GM18951 (cell line): ENCODE results near the gene TPH1.

ENCODE experiments used
- POLR2A ChIP-seq: IDR thresholded peaks from 4 replicates; pipeline ENCODE4 v1.6.1; 2011; ENCODE audit warnings: mild to moderate bottlenecking; ENCODE audit not compliant: insufficient read length, insufficient read depth; ENCODE audit errors: extremely low read depth
- in situ Hi-C: fragments of 300-500 bp; cut with MboI; formaldehyde crosslinking; loops from one replicate; pipeline ENCODE4 v1.12.0; 2022; ENCODE audit warnings: low sequenced_read_pairs, mixed read lengths, inconsistent platforms; ENCODE audit not compliant: unreplicated experiment

TPH1 gene

DNA sequence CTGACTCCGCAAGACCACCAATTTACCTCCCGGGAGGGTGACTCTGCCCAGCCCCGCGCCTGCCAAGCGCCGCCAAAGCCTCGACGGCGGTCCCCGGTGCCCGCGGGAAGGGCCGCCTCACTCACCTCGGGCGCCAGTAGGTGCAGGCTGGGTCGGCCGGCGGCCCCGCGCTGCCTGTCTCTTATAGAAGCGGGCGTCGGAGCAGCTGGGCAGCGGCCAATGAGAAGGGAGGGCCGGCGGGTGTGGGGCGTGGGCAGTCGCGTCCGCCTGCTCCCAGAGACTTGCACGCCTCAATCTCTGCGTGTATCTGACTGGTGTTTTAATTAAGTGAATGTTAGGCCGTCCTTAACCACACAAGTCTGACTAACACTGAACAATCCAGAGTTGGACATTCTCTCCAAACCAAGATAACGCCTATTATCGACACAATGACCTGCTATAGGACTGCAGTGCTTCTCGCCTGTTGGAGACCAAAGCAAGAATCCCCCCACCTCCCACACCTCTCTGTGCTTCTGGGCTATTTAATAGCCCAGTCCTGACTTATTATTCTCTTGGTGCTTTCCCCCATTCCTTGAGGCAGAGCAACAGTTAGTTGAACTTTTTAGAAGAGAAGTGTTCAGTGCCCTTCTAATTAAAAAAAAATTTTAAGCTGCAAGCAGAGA, at the start of gene TPH1:
TPH1 (minus strand) TSS at position 154 of the 662 bp plus-strand sequence. CDS start 5,507 bp downstream, outside the sequence.
- no peak for TF ChIP-seq POLR2A

DNA sequence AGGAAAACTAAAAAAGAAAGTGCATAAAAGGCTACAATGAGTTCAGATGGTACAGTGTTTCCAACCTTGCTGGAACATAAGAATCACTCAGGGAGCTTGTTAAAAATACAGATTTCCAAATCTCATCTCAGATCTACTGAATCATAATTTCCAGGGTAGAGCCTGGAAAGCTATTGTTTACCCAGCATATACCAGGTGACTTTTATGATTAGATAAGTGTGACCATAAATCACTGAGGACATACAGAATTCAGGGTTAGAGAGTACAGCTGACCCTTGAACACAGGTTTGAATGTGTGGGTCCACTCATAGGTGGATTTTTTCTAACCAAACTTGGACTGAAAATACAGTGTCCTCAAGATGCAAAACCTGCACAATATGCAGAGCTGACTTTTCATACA, 47.9 kb upstream of the TPH1 start:
- TF ChIP-seq POLR2A, result no peak
- in situ Hi-C loops, result no loop called here

More for the DNA sequence above, at the start of gene TPH1:
- in situ Hi-C loops, result no loop called here

DNA sequence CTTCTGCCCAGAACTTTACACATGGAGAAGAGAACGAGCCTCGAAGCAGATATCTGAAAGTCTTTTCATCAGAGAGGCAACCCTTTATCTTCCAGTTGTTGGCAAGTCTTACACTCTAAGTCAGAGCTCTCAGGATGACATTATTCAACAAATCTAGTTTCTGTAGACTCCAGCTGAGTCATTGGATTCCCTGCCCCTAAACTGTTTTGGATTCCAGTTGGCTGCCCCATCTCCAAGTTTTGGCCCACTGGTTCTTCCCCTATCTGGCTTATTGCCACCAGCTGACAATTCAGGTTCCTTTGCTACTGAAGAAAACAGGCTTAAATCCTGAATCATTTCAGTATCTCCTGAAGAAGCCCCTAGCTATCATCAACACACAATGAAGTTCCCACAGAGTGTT, 45.7 kb upstream of the TPH1 start:
- TF ChIP-seq POLR2A, result no peak

DNA sequence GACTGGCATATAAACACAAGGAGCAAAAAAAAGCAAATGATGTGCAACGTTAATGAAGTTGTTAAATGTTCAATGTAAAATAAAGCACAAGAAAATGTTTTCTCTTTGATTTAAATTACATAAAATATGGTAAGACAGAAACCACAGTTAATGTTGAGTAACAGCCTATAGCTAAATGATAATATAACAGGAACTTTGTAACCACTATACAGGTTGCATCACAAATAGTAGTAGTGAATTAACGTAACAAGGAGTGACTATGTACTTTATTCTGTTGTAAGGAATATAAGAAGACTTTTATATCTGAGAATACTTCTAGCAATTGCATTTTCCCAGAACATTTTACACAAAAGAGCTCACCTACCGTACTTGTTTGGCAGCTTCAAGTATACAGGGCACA, 42.9 kb upstream of the TPH1 start:
- in situ Hi-C loops, result no loop called here
- no peak for TF ChIP-seq POLR2A

More for the DNA sequence above, 45.7 kb upstream of the TPH1 start:
- in situ Hi-C loops, result no loop called here

DNA sequence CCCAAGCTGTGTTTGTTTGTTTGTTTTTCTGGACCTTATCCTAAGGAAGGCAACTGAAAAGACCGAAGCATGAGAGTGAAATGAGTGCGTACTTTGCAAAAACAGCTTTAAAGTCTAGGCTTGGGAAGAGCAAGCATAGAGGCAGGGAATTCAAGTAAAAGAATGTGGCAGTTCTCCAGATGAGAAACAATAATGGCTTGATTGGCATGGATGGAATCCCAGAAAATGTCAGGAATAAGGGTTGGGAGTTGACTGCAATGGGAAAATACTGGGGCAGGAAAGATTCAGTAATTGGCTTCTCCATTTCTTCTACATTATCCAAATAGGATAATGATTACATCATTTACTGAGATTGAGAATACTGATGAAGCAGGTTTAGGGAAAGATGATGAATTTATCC, 42.3 kb upstream of the TPH1 start:
- no peak for TF ChIP-seq POLR2A

DNA sequence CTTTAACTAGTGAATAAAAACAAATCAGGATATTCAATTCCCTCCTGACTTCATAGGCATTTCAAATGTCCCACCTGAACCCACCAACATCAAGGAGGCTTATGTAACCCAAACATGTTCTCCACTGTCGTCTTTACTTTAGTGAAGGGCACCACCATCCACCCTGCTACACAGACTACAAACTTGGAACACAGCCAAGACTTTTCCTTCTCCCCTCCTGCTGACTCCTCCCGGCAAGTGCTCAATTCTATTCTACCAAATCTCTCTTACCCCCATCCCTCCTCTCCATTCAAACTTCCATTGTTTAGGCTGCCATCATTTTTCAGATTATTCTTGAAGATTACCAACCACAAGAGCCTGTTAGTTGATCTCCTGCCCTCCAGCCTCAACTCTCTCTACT, 35.5 kb upstream of the TPH1 start:
- no peak for TF ChIP-seq POLR2A
- in situ Hi-C loops, result no loop called here

More for the DNA sequence above, 42.3 kb upstream of the TPH1 start:
- in situ Hi-C loops, result no loop called here

DNA sequence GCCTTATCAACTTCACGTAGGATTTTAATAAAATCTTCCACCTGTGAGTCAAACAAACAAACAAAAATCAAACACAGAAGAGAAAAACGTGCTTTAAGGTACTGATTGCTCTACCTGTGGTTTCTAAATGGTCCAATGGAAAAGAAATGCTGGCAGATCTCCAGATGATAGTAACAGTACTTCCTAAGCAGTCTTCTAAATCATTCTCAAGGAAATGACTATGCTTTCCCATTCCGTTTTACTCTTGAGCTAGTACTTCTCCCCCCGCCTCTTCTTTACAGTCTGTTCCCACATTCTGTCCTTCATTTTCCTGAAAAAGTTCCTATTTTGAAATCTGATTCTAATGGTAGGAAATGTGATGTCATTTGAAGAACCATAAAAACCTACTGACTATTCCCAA, 34.4 kb upstream of the TPH1 start:
- no peak for TF ChIP-seq POLR2A
- in situ Hi-C loops, result no loop called here

DNA sequence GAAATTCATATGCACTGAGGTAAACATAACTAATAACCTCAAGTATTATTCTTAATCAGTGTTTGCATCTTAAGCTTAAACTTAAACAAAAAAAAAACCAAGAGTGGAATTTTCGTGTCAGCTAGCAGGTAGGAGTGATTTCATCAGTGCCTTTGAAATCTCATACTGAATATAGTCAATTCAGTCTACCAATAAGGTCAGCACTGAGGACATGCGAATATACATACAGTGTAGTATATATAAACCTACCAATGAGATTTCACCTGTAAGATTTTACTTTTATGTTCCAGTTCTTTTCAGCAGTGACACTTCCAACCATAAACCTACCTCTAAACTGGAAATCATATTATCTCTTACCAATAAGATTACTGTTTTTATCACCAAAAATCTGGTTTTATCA, 32.8 kb upstream of the TPH1 start:
- no peak for TF ChIP-seq POLR2A
- in situ Hi-C loops, result no loop called here

DNA sequence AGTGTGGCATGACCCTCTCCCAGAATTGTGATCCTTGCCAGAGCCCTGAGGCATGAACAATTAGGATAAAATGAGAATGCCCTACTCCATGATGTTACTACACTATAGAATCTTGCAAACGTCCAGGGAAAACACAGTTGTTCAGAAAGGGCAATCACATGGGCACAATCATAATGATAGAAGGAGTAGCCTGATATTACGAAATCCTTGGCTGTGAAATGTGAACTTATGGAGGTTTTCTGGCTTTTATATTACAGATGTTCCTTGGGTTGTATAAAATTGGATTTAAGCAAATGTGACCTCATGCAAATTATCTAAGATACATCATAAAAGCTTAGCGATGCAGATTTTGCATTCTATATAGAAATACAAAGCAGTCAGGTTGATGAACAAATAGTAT, 29.4 kb upstream of the TPH1 start:
- in situ Hi-C loops, result no loop called here
- no peak for TF ChIP-seq POLR2A

DNA sequence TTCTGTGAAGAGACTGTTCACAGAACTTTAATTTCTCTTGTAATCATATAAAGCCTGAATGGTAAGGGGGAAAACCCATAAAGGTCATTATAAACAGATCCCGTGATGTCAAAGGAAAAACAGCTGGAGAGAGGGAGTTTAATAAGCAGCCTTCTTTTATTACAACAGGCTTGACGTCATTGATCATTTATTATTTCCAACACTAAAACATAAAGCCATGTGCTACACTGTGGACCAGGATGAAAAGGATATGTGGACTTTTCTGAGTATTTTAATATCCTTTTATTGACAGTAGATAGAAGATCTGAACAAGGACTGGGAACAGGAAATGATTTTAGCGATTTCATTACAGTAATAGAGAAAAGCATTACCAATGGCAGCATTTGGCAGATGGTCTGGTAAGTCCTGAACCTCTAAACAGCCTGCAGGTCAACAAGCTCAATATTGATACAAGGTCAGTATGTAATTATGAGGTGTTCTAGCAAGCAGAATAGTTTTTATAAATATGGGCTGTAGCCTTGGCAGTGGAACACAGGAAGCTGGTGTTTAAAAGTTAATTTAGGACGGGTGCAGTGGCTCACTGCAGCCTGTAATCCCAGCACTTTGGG, 25.1 kb upstream of the TPH1 start:
- in situ Hi-C loops, result no loop called here
- no peak for TF ChIP-seq POLR2A

DNA sequence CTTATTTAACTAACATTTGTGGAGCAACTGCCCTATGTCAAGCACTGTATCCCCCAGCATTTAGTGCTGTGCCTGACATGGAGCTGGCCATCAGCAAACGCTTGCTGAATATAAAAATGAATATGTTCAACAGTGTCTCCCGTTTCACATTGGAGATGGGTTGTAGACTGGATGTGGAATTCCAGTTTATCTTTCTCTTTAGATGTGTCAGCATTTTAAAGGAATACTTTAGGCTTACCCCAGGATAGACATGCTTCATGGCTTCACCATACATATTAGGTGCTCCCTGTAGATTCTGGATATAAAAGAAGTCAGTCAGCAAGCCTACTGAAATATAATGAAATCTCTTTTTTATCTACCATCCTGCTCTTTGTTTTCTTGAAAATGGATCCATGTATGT, 21.3 kb upstream of the TPH1 start:
- TF ChIP-seq POLR2A, result no peak
- in situ Hi-C loops, result no loop called here

DNA sequence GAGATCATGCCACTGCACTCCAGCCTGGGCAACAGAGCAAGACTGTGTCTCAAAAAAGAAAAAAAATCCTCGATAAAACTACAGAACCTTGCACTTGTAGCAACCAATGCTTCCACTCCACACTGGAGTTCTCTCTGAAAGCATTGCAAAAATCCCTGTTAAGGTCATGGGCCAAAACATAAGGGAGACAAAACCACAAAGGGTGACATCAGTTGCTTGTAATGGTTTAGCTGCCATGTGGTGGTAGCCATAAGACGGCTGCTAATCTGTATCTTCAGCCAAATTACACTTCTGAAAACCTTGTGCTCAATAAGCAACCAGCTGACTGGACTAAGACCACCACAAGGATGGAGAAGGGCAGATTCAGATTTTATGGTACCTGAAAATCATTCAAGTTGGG, 20.6 kb upstream of the TPH1 start:
- in situ Hi-C loops, result no loop called here
- no peak for TF ChIP-seq POLR2A

DNA sequence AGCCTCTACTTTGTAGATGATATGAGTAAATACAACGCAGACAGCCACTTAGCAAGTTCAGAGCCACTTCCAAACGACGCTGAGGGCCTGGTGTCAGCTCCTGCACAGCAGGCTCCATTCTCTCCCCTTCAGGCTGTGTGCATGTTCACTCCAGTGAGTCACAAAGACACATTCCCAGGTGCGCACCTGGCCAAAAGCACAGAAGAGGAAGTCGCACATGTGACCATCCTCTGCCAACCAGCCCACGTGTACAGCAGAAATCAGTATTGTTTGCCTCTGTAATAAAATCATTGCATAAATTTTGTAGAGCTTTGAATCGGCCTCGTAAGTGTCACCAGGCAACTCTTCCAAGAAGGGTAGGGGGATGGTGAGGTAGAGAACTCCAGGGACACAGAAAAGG, 19.5 kb upstream of the TPH1 start:
- in situ Hi-C loops, result no loop called here
- TF ChIP-seq POLR2A, result no peak

DNA sequence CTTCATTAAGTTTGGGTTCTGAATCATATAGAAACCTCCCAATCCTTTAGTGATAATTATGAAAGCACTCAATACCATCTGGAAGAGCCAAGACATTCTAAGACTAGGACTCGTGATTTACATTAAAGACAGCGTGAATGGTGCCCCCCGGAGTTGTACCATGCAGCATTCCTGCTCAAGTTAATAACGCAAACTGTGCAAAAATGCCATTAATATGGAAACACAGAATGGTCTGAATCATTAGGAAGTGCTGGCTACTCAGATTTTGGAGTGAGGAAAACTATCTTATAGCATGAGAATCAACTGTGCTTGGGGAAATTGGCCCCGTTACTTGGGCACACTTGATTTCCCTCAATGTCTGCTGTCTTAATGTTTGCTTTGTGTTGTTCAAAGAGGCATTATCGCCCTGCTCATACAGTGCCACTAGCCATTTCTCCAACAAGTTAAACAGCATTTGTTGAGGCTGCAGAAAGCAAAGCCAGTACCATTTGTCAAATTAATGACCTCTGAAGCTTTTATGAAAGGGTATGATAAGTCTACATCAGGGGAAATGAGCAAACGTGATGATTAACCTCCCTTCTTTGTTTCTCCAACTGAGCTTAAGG, 18.5 kb upstream of the TPH1 start:
- in situ Hi-C loops, result no loop called here
- TF ChIP-seq POLR2A, result no peak
